CD4-positive, alpha-beta T cell treated with Interleukin-4 for 4 hours (primary cell): ENCODE data around the gene EMC9.

Source experiments
- DNase-seq: peaks from one replicate; pipeline ENCODE4 v3.0.0-alpha.2; 2020

Gene EMC9

DNA sequence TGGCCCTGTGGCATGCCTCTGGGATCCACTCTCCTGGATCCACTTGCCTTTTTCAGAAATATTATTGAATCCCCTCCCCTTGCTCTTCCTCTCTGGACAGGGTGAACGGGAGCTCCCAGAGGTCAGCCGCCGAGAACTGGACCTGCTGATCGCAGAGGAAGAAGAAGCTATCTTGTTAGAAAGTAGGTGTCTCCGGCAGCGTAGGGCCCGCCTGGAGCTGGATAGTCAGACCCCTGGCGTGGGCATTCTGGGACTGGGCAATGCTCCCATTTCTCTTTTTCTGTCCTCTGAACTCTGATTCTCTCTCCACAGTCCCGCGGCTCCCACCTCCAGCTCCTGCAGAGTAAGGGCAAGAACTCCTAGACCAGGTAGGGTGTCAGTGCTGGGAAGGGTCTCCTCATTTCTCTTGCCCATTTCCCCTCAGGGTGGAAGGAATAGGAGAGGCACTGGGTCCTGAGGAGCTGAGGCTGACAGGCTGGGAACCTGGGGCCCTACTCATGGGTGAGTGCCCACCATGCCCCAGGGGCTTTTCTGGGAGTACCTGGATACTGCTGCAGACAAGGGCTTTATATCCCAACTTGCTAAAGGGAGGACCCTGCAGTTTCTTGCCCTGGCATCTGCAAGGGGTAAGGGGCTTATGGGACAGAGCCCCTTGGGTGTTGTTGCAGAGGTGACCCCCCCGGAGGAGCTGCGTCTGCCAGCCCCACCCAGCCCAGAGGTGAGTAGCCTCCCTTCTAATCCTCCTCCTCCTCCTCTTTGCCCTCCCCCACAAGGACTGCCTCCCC lies 35.8 kb upstream of the EMC9 start:
- no peak for DNase-seq

DNA sequence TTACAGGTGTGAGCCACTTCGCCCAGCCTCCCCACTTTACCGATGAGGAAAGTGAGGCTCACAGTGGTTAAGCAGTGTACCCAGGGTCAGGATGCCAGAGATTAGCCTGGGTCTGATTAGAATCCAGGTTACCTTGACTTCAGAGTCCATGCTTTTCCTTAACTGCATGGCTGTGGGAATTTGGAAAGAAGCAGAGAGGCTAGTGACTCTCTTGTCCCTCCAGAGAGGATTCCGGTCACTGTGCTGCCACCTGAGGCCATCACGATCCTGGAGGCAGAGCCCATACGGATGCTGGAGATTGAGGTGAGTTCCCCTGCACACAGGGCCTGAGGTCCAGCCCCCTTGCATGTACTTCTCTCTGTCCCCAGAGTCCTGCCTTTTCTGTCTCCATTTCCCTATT lies 35.2 kb upstream of the EMC9 start:
- DNase-seq = no peak

DNA sequence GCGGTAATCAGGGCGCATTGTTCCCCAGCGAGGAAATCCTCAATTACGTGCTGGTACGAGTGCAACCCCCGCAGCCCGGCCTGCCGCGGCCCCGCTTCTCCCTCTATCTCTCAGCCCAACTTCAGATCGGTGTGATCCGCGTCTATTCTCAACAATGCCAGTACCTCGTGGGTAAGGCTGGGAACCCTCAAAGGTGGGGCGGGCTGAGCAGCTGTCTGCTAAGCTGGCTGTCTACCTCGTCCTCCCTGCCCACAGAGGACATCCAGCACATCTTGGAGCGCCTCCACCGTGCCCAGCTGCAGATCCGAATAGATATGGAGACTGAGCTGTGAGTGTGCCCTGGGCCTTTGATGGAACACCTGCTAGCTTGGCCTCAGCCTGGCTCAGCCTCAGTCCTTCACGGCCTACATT lies 31.5 kb upstream of the EMC9 start:
- DNase-seq = no peak

DNA sequence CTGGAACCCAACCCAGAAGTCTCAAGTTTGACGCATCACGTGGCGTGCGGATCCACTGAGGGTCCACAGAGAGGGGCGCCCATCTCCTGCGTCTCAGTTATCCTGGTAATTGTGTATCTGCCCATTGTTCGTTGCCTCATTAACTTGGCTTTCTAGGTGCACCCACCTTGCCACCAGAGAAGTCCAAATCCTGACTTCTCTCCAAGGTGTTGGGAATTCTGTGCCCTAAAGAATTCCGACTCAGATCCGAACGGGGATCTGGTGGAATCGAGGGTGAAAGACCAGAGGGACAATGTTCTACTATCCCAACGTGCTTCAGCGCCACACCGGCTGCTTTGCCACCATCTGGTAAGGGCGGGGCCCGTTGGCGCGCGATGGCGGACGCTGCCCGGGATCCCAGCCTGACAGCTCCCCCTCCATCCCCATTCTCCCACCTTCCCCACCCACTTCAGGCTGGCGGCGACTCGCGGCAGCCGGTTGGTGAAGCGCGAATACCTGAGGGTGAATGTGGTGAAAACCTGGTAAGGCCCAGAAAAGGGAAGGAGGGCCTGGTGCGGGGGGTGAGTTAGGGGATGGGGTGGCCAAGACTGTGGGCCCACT lies 31.0 kb upstream of the EMC9 start:
- DNase-seq = no peak

DNA sequence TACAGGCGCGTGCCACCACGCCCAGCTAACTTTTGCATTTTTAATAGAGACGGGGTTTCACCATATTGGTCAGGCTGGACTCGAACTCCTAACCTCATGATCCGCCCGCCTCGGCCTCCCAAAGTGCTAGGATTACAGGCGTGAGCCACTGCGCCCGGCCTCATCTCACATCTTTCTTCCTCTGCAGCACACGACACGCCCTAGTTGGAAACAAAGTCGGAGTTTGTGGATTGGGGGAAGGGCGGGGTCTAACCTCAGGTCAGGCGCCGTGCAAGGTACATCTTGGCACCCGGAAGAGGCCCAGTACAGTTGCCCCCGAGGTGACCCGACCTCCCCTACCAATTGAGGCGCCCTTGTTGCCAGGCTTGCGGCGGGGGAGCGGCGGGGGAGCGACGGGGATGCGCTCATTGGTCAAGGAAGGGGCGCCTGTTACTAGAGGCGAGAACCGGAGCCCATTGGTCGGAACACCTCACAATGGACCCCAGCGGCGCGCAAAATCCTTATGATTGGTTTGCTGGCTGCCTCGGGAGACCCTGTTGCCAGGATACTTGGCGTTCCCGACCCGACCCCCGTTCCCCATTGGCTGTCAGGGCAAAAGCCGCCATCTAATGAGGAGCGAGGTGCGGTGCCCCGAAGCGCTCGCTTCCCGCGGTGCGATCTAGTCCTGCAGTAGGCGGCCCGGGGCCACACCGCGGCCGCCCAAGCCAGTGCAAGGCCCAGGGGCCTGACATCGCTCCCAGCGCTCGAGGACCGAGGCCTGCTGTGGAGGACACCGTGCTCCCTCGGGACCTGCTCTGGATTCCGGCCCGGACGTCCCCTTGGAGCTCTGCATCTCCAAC lies 30.2 kb upstream of the EMC9 start, which contains the start of gene REC8:
Gene REC8, plus strand, starts transcription at position 659 of the 839 bp plus-strand sequence. CDS start 473 bp downstream, outside the sequence.
- peak; percentile 62 for DNase-seq

DNA sequence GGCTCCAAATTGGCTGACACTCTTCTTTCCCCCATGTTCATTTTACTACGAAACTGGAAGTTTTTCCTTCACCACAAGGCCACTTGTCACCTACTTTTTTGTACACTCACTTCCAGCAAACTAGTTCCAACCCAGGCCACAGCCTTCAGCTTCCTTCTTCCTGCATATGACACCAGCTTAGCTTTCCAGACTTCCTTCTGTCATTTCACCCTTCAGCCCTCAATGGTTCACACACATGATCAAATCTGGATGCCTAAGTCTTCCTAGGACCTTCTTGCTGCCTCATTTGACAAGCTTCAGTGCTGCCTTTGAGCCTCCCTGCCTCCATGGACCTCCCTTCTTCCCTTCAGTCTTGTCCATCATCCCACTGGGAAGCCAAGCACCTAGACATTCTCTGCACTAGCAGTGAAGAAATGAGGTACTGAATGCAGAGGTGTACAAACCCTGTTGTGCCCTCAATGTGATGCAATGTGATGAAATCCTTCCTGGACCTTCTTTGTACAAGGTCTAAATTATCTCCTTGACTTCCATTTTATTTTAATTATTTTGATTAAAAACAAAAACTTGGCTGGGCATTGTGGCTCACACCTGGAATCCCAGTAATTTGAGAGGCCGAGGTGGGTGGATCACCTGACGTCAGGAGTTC lies 26.2 kb upstream of the EMC9 start:
- no peak for DNase-seq

DNA sequence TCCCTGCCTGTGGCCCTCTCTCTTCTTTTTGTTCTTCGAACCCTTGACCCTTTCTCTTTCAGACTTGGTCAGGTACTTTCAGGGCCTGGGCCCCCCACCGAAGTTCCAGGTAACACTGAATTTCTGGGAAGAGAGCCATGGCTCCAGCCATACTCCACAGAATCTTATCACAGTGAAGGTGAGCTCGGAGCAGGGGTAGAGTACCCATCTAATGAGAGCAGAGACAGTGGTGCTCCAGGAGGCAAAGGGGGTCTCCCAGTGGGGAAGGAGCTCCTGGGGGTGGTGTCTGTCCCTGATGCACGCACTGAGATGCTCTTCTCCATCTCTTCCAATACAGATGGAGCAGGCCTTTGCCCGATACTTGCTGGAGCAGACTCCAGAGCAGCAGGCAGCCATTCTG lies 24.4 kb upstream of the EMC9 start:
- no peak for DNase-seq

DNA sequence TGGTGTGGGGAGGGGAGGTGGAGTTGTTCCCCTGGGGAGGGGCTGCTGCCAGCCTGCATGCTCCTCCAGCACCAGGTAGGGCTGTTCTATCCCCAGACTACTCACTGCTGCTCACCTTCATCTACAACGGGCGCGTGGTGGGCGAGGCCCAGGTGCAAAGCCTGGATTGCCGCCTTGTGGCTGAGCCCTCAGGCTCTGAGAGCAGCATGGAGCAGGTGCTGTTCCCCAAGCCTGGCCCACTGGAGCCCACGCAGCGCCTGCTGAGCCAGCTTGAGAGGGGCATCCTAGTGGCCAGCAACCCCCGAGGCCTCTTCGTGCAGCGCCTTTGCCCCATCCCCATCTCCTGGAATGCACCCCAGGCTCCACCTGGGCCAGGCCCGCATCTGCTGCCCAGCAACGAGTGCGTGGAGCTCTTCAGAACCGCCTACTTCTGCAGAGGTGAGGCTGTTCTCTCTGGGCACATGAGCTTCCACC lies 23.2 kb upstream of the EMC9 start:
- no peak for DNase-seq

DNA sequence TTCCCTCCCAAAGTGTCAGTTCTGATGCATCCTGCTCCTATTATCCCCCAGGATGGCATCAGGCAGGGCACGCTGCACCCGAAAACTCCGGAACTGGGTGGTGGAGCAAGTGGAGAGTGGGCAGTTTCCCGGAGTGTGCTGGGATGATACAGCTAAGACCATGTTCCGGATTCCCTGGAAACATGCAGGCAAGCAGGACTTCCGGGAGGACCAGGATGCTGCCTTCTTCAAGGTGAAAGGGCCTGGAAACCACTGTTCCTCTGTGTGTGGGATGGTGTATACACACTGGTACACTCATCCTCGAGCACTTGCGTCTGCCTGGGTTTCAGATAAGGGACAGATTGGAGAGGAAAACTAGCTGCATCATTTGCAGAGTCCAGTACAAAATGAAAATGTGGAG lies 20.7 kb upstream of the EMC9 start:
- no peak for DNase-seq

DNA sequence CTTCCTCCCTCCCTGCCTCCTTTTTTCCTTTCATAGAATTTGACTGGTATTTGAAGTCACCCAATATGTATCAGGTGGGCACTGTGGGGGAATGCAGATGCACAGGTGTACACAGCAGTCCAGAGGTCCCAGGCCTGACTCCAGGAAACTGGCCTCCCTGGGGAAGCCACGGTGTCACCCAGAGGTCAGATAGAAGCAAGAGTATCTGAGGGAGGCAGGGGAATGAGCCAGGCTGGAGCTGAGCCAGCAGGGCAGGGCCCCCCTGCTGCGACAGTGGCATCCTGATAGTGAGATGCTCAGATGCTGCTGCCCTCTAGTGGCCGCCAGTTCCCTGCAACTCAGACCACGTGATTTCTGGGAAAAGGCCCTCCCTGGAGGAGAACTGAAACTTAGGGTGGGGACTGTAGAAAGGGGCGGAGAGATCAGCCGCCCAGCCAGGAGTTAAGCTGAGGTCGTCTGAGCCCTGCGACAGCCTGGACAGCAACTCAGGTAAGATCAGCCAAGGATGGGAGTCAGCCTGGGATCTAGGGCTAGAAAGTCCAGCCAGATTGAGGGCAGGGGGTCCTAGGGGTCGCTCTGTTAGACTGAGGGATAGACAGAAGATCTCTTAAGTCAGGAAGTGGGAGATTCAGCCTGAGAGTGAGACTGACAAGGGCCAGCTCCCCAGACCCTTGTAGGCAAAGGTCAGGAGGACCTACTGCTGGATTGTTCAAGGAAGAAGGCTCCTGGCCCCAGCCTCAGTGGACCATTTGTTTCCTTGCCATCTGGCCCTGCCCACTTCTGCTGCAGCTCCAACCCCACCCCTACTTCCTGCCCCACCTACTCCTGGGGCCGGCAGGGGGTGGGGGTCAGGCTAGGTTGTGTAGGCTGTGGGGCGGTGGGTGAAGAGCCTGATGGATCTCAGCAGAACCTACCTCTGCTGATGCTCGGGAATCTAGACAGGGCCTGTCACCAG lies 19.7 kb upstream of the EMC9 start, which contains the start of gene IRF9:
Gene IRF9, plus strand, starts transcription at position 416 of the 955 bp plus-strand sequence. CDS start 880 bp downstream, outside the sequence.
- peak; percentile 97 for DNase-seq

DNA sequence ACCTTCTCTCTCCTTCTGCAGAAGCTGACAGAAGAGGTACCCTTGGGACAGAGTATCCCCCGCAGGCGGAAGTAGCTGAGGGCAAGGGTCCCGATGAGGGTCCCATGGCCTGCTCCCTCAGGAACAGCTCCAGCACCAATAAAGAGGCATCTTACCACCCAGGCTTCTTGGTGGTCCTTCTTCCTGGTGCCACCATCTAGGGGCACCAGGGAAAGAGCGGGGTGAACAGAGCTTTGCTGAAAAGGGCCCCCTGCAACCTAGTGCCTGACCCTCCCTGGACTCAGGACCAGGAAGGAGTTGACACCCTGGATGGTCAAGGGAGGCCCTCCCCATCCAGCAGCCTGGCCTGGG lies 19.1 kb upstream of the EMC9 start:
- DNase-seq = no peak

DNA sequence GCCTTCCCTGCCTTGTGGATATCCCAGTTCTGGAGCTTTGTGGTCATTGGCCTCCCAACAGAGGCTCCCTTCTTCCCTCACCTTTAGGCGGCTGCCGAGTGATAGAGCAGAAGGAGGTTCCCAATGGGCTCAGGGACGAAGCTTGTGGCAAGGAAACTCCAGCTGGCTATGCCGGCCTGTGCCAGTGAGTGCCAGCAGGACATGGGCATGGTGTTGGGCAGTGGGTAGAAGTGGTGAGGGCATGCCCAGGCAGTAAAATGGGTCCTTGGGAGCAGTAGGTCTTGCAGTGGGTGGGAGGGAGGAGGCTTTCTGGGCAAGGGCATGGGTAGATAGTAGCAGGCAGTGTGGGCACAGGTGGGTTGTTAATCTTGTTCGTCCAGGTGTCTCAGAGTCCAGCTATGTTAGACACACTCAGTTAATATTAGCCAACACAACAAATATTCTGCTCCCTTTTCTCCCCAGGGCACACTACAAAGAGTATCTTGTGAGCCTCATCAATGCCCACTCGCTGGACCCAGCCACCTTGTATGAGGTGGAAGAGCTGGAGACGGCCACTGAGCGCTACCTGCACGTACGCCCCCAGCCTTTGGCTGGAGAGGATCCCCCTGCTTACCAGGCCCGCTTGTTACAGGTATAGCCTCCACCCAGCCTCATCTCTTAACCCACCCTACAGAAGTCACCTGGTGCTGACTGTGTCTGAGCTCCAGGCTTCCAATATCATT lies 18.5 kb upstream of the EMC9 start:
- no peak for DNase-seq

DNA sequence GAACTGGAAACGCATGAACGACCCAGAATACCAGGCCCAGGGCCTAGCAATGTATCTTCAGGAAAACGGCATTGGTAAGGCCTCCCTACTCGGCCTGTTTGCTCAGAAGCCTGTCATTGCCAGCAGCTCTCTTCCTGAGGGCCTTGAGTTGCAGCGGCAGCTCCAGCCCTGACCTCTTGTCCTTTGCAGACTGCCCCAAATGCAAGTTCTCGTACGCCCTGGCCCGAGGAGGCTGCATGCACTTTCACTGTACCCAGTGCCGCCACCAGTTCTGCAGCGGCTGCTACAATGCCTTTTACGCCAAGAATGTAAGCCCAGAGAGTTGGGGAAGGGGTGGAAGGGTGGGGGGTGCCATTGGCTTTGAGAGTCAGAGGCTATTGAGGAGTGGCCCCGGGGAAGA lies 15.9 kb upstream of the EMC9 start:
- DNase-seq = no peak

DNA sequence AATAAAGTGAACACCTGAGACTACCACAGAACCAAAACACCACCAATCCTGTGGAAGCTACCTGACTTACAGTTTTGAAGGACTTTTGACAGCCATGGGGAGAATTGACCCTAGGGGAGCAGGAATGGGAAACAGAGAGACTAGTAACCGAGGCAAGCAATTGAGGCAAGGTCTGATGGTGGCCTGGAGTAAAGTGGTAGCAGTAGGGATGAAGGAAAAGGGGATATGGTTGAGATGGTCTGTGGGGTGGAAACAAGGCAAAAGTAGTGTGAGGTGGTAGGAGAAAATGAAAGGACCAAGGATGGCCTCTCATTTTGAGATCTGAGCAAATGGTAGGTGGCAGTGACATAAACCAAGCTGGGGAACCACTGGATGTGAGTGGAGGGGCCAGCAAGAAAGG lies 15.4 kb upstream of the EMC9 start:
- DNase-seq = no peak

DNA sequence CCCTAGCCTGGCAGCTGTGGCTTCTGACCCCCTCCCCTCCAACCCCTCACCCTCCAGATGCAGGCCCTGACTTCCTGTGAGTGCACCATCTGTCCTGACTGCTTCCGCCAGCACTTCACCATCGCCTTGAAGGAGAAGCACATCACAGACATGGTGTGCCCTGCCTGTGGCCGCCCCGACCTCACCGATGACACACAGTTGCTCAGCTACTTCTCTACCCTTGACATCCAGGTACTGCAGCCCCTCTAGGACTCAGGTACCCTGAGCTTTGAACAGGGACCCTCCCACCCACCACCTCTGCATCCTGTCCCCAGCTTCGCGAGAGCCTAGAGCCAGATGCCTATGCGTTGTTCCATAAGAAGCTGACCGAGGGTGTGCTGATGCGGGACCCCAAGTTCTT lies 13.7 kb upstream of the EMC9 start:
- DNase-seq = no peak

DNA sequence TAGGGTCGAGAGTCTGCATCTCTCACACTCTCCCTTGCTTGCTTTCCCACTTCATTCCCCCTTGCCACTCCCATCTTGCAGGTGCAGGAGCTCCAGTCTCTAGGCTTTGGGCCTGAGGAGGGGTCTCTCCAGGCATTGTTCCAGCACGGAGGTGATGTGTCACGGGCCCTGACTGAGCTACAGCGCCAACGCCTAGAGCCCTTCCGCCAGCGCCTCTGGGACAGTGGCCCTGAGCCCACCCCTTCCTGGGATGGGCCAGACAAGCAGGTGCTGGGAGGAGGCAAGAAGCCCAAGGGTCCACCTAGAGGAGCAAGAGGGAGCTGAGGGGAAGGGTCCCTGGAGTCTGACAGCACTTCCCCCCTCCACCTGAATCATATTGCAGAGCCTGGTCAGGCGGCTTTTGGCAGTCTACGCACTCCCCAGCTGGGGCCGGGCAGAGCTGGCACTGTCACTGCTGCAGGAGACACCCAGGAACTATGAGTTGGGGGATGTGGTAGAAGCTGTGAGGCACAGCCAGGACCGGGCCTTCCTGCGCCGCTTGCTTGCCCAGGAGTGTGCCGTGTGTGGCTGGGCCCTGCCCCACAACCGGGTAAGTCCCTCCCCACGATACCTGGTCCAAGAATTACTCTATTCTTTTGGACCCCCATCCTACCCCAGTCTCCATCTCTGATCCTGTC lies 10.2 kb upstream of the EMC9 start:
- no peak for DNase-seq

DNA sequence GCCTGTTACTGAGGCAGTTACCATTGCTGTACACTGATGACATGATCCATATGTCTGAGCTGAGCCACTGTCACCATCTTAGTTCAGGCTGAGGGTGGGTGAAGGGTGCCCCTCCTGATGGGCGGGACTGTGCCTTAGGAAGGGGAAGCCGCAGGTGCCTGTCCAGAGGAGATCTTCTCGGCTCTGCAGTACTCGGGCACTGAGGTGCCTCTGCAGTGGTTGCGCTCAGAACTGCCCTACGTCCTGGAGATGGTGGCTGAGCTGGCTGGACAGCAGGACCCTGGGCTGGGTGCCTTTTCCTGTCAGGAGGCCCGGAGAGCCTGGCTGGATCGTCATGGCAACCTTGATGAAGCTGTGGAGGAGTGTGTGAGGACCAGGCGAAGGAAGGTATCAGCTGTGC lies 9.6 kb upstream of the EMC9 start:
- DNase-seq = no peak

DNA sequence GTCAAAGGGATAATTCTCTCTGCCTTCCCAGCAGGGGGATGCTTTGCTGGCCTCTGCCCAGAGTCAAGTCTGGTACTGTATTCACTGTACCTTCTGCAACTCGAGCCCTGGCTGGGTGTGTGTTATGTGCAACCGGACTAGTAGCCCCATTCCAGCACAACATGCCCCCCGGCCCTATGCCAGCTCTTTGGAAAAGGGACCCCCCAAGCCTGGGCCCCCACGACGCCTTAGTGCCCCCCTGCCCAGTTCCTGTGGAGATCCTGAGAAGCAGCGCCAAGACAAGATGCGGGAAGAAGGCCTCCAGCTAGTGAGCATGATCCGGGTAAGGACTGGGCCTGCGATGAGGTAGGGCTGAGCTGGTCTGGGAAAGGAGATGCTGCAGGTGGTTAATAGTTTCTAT lies 9.2 kb upstream of the EMC9 start:
- no peak for DNase-seq

DNA sequence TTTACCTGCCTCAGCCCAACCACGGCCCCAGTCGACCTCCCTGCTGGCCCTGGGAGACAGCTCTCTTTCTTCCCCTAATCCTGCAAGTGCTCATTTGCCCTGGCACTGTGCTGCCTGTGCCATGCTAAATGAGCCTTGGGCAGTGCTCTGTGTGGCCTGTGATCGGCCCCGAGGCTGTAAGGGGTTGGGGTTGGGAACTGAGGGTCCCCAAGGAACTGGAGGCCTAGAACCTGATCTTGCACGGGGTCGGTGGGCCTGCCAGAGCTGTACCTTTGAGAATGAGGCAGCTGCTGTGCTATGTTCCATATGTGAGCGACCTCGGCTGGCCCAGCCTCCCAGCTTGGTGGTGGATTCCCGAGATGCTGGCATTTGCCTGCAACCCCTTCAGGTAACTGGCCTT lies 8.7 kb upstream of the EMC9 start:
- DNase-seq = no peak

DNA sequence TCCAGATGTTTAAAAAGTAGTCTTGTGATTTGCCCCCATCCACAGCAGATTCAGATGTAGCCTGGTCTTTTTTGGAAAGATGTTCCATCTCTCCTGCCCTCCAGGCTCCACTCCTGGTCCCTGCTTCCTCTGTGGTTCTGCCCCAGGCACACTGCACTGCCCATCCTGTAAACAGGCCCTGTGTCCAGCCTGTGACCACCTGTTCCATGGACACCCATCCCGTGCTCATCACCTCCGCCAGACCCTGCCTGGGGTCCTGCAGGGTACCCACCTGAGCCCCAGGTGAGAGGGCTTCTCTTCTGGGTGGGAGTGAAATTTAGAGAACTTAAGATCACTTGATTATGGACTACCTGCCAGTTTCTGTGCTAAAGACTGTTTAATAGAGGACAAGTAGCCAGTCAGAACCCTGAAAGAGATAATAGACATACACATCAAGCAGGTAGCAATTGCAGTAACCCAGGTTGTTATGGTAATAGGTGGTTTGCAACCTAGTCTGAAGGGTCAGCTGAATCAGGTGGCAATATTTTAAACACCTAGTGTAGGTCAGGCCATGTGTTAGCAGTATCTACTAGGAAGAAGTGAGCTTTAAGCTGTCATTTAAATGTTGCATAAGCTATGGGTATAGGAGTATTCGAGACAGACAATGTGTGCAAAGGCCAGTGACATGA lies 8.0 kb upstream of the EMC9 start:
- DNase-seq = no peak
